CD14-positive monocyte (primary cell): ENCODE measurements around the gene ASPSCR1. TPM values are rescaled to one million over a fixed set of nuclear protein-coding genes. Genes with fewer than 3 reads are reported as not detected.

ENCODE experiments used
- DNase-seq, 3 donors: peaks; one replicate each; pipeline ENCODE4 v3.0.0-alpha.2; 2011 to 2022
- H2AFZ ChIP-seq: 2 replicates; pipeline ENCODE4 v1.6.0; 2012; ENCODE audit warnings: mild to moderate bottlenecking, low read depth, low read length, inconsistent platforms; ENCODE audit not compliant: insufficient read depth, poor library complexity, severe bottlenecking
- H3K27ac ChIP-seq, 2 donors: 1 replicate in 1 of 2; 2 replicates in 1 of 2; pipeline ENCODE4 v1.5.1; 2012 to 2013; ENCODE audit warnings: low read length in 2 of 2, control low read depth in 1 of 2, inconsistent platforms in 1 of 2, low read depth in 1 of 2, mild to moderate bottlenecking in 1 of 2
- H3K27me3 ChIP-seq, 2 donors: one replicate each; pipeline versions ENCODE4 v1.6.0 to v1.6.1; 2011 to 2013; ENCODE audit warnings: low read length in 2 of 2; ENCODE audit not compliant: control insufficient read depth in 2 of 2, insufficient read depth in 2 of 2
- H3K36me3 ChIP-seq, 2 donors: replicated peaks in 1 of 2; 1 replicate in 1 of 2; 2 replicates in 1 of 2; pipeline versions ENCODE4 v1.5.1 to v1.6.1; 2012 to 2013; ENCODE audit warnings: low read length in 2 of 2, control low read depth in 1 of 2, inconsistent platforms in 1 of 2, mild to moderate bottlenecking in 1 of 2; ENCODE audit not compliant: insufficient read depth in 2 of 2, control insufficient read depth in 1 of 2
- H3K4me1 ChIP-seq, 2 donors: 1 replicate in 1 of 2; 2 replicates in 1 of 2; pipeline versions ENCODE4 v1.5.1 to v1.6.1; 2012 to 2013; ENCODE audit warnings: low read length in 2 of 2, control low read depth in 1 of 2, inconsistent platforms in 1 of 2, mild to moderate bottlenecking in 1 of 2, moderate library complexity in 1 of 2; ENCODE audit not compliant: insufficient read depth in 2 of 2, control insufficient read depth in 1 of 2
- H3K4me2 ChIP-seq: replicated peaks from 2 replicates; pipeline ENCODE3; 2012; ENCODE audit warnings: low read length, moderate library complexity, mild to moderate bottlenecking; ENCODE audit not compliant: poor library complexity, severe bottlenecking; ENCODE audit errors: extremely low read depth
- H3K4me3 ChIP-seq, 3 experiments: fragments of 200-600 bp in 1 of 3; sonication (generic) in 1 of 3; replicated peaks in 1 of 3; 1 replicate in 2 of 3; 2 replicates in 1 of 3; pipeline ENCODE4 v1.5.1; 2011 to 2013; ENCODE audit warnings: low read length in 3 of 3, mild to moderate bottlenecking in 3 of 3, control low read depth in 2 of 3, low read depth in 2 of 3, inconsistent platforms in 1 of 3, moderate library complexity in 1 of 3
- H3K79me2 ChIP-seq: 2 replicates; pipeline ENCODE4 v1.6.0; 2012; ENCODE audit warnings: mild to moderate bottlenecking, control low read depth, inconsistent platforms, low read length, moderate library complexity; ENCODE audit not compliant: insufficient read depth
- H3K9ac ChIP-seq: 2 replicates; pipeline ENCODE4 v1.6.0; 2017; ENCODE audit warnings: low read length, mild to moderate bottlenecking; ENCODE audit not compliant: insufficient read depth, poor library complexity, severe bottlenecking
- H3K9me3 ChIP-seq, 2 donors: replicated peaks in 1 of 2; 1 replicate in 1 of 2; 2 replicates in 1 of 2; pipeline versions ENCODE4 v1.5.1 to v1.6.1; 2012 to 2013; ENCODE audit warnings: low read length in 2 of 2, control low read depth in 1 of 2; ENCODE audit not compliant: control insufficient read depth in 1 of 2, insufficient read depth in 1 of 2
- H4K20me1 ChIP-seq: 2 replicates; pipeline ENCODE4 v1.6.0; 2012; ENCODE audit warnings: mild to moderate bottlenecking, low read length, control low read depth, moderate library complexity; ENCODE audit not compliant: insufficient read depth
- H3K27ac Mint-ChIP-seq, 7 donors: one replicate each; pipeline ENCODE4 v1.8.0; 2020; ENCODE audit warnings: mild to moderate bottlenecking in 7 of 7, mixed read lengths in 7 of 7, moderate library complexity in 6 of 7, inconsistent platforms in 2 of 7
- H3K27me3 Mint-ChIP-seq, 3 donors: one replicate each; pipeline ENCODE4 v1.8.0; 2021 to 2022; ENCODE audit warnings: low read depth in 3 of 3, mild to moderate bottlenecking in 3 of 3, mixed read lengths in 3 of 3, moderate library complexity in 3 of 3, inconsistent platforms in 1 of 3
- H3K36me3 Mint-ChIP-seq, 2 donors: one replicate each; pipeline ENCODE4 v1.8.0; 2020; ENCODE audit warnings: mixed read lengths in 2 of 2, inconsistent platforms in 1 of 2, mild to moderate bottlenecking in 1 of 2
- H3K4me1 Mint-ChIP-seq: one replicate; pipeline ENCODE4 v1.8.0; 2020; ENCODE audit warnings: mild to moderate bottlenecking, mixed read lengths
- H3K4me3 Mint-ChIP-seq, 2 donors: one replicate each; pipeline ENCODE4 v1.8.0; 2020; ENCODE audit warnings: mild to moderate bottlenecking in 2 of 2, mixed read lengths in 2 of 2, moderate library complexity in 1 of 2
- H3K9me3 Mint-ChIP-seq, 7 donors: one replicate each; pipeline ENCODE4 v1.8.0; 2020 to 2022; ENCODE audit warnings: mixed read lengths in 7 of 7, mild to moderate bottlenecking in 6 of 7, moderate library complexity in 6 of 7, inconsistent platforms in 2 of 7
- CTCF ChIP-seq: fragments of 200-600 bp; IDR thresholded peaks from one replicate; pipeline ENCODE4 v1.8.0; 2022; ENCODE audit warnings: antibody characterized with exemption, mild to moderate bottlenecking
- WGBS: methylation state at CpG from one replicate; pipeline ENCODE4 v1.1.5; 2013; ENCODE audit warnings: missing lambda C conversion rate; ENCODE audit not compliant: insufficient coverage; 5-methylcytosine and 5-hydroxymethylcytosine counted together
- intact Hi-C, 2 donors: fragments of 100-400 bp; cut with micrococcal nuclease; formaldehyde crosslinking; loops; one replicate each; pipeline versions ENCODE4 v1.15.0 to v1.15.1; 2023
- polyA plus RNA-seq, 3 donors: library from polyadenylated mRNA; depleted of rRNA in 1 of 3; unstranded in 2 of 3; stranded (reverse) in 1 of 3; fragments of 300-500 nt in 2 of 3; fragments of >200 nt in 1 of 3; fragmentation: Illumina TruSeq in 2 of 3; gene quantifications; 1 replicate in 2 of 3; 2 replicates in 1 of 3; pipeline ENCODE4 v1.2.3, GENCODE V29; 2012 to 2021

The ASPSCR1 gene
- polyA plus RNA-seq, 3 donors = 25.5 to 31.9 (median 25.6) TPM

DNA sequence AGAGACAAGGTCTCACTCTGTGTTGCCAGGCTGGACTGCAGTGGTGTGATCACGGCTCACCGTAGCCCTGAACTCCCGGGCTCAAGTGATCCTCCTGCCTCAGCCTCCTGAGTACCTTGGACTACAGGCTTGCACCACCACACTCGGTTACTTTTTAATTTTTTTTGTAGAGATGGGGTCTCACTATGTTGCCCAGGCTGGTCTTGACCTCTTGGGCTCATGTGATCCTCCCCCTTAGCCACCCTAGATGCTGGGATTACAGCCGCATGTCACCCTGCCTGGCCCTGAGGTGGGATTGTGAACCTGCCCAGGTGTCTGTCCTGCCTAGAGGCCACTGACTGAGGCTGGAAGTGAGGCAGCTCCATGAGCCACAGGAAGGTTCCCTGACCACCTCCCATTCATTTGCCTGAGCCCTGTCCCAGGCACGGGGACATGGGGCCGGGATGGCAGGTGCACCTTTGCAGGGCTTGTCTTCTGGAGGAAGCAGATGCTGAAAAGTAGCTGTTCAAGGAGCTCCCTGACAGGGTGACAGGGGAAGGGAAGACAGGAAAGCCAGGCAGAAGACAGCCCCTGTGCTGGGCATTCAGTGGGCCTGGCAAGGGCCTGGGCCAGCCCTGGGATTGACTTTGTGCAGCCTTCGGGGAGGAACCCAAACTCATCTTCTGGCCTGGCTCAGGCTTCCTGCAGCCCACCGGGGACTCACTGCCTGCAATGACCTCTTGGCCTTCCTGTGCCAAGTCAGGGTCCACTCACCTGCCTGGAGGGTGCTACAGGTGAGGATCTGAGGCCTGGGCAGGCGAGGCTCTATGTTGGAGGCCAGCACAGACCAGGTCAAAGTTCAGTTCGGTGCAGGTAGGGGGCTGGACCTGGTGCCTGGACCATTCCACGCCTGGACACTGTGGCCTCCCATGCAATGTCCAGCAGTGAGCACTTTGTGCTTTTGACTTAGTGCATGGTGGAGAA lies 8.3 kb upstream of the ASPSCR1 start:
- TF ChIP-seq CTCF = no peak
- intact Hi-C loops = no loop called here
- no peaks in the 10 kb centered on the region for H3K79me2 ChIP-seq
- H3K4me2 ChIP-seq = no peak overlapping the region
- Mint-ChIP-seq H3K27me3 (peaks cover 13 to 26% (median 17%) of the 10 kb centered on the region in 3 donors), H3K4me1 (peaks cover 26% of the 10 kb centered on the region), H3K36me3 (no peaks in the 10 kb centered on the region), H3K4me3 (no peak overlapping the region), H3K27ac (peak overlapping the region in 2 of 7 donors; percentile 12 to 45), H3K9me3 (peaks cover 0 to 16% (median 11%) of the 10 kb centered on the region in 7 donors)
- H3K4me3 ChIP-seq = no peak overlapping the region
- no peak overlapping the region for H2AFZ ChIP-seq
- H3K9me3 ChIP-seq = peaks cover 6 to 9% of the 10 kb centered on the region in 2 donors
- H4K20me1 ChIP-seq = no peaks in the 10 kb centered on the region
- no peak overlapping the region for H3K27ac ChIP-seq
- no peaks in the 10 kb centered on the region for H3K36me3 ChIP-seq
- no peak overlapping the region for H3K9ac ChIP-seq
- 87% methylated on average over 7 of the region's 12 CpGs for WGBS
- H3K4me1 ChIP-seq = peaks cover 34 to 36% of the 10 kb centered on the region in 2 donors
- peaks cover 0 to 5% of the 10 kb centered on the region in 2 donors for H3K27me3 ChIP-seq
- no peak for DNase-seq

DNA sequence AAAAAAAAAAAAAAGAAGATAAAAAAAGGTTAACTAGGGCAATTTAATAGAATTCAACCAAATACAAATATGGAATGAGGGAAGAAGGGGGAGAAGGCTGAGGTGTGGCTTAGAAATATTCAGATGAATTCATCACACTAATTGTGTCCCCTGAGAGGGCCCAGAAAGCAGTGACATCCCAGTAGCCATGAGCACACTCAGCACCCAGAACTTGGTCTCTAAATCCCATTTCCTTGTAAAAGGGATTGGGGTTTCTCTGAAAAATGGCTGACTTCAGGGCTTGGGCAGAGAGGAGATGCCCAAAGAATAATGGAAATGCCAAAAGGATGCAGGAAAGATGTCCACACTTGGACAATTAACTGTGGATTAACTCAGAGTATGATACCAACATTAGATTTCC lies 4.0 kb upstream of the ASPSCR1 start:
- Mint-ChIP-seq H3K27ac (no peak overlapping the region), H3K4me1 (peaks cover 20% of the 10 kb centered on the region), H3K27me3 (peaks cover 5 to 8% (median 7%) of the 10 kb centered on the region in 3 donors), H3K9me3 (peaks cover 0 to 16% (median 11%) of the 10 kb centered on the region in 7 donors), H3K36me3 (no peaks in the 10 kb centered on the region), H3K4me3 (no peak overlapping the region)
- H2AFZ ChIP-seq = no peak overlapping the region
- no peaks in the 10 kb centered on the region for H3K27me3 ChIP-seq
- H3K4me3 ChIP-seq = no peak overlapping the region
- H3K9me3 ChIP-seq = peaks cover 6 to 9% of the 10 kb centered on the region in 2 donors
- no peak overlapping the region for H3K4me2 ChIP-seq
- no peaks in the 10 kb centered on the region for H4K20me1 ChIP-seq
- no peak overlapping the region for H3K9ac ChIP-seq
- no peak for DNase-seq
- H3K36me3 ChIP-seq = no peaks in the 10 kb centered on the region
- no peak for TF ChIP-seq CTCF
- H3K79me2 ChIP-seq = peaks cover 3% of the 10 kb centered on the region
- H3K4me1 ChIP-seq = peaks cover 17 to 22% of the 10 kb centered on the region in 2 donors
- H3K27ac ChIP-seq = no peak overlapping the region
- intact Hi-C loops = no loop called here
